ENCODE results near the gene EXOC5.
"Not testable (repeated sequence)": the region's sequence is repeated elsewhere in the genome, so short reads cannot be mapped to it uniquely, and the experiment has no call there.

EXOC5 gene

GRCh38 chr14:57275023-57275664, 6.4 kb upstream of the EXOC5 start:
- DNase-seq (ENCODE audit: extremely low read depth, low read depth): no peak
- TF ChIP-seq, protein P1, sequence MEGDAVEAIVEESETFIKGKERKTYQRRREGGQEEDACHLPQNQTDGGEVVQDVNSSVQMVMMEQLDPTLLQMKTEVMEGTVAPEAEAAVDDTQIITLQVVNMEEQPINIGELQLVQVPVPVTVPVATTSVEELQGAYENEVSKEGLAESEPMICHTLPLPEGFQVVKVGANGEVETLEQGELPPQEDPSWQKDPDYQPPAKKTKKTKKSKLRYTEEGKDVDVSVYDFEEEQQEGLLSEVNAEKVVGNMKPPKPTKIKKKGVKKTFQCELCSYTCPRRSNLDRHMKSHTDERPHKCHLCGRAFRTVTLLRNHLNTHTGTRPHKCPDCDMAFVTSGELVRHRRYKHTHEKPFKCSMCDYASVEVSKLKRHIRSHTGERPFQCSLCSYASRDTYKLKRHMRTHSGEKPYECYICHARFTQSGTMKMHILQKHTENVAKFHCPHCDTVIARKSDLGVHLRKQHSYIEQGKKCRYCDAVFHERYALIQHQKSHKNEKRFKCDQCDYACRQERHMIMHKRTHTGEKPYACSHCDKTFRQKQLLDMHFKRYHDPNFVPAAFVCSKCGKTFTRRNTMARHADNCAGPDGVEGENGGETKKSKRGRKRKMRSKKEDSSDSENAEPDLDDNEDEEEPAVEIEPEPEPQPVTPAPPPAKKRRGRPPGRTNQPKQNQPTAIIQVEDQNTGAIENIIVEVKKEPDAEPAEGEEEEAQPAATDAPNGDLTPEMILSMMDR (IDR thresholded peaks at IDR 0.05; ENCODE audit: low read depth, low read length): no peak

DNA sequence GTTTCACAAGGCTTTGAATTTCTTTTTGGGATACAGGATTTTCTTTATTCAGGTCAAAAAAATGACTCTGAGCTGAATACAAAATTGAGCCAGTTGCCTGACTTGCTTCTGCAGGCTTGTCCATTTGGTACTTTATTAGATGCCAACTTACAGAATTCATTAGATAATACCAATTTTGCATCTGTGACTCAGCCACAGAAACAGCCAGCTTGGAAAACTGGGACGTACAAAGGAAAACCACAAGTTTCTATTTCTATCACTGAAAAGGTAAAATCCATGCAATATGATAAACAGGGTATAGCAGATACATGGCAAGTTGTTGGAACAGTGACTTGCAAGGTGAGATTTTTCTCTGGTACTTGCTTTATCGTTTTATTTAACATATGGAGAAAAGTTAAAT, 5.8 kb upstream of the EXOC5 start:
- no peak for DNase-seq (ENCODE audit: extremely low read depth, low read depth)
- TF ChIP-seq, protein P1 (IDR thresholded peaks at IDR 0.05; ENCODE audit: low read depth, low read length): no peak

DNA sequence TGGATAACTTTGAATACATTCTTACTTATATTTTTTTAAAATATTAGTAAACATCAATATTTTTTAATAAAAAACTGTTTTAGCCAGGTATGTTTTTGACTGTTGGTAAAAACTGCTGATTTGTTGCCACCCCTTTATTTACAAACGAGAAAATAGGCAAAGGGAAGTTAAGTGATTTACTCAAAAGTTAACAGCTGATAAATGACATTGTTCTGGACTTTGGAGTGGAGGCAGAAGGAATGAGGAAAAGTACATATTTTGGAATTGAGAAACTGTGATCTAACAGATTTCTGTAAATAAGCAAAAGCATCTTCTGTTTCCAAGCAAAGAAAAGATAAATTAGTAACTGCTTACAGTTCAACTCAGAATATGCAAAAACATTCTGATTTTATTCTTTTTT, 4.5 kb upstream of the EXOC5 start:
- DNase-seq (ENCODE audit: extremely low read depth, low read depth): no peak
- TF ChIP-seq, protein P1 (IDR thresholded peaks at IDR 0.05; ENCODE audit: low read depth, low read length): no peak

DNA sequence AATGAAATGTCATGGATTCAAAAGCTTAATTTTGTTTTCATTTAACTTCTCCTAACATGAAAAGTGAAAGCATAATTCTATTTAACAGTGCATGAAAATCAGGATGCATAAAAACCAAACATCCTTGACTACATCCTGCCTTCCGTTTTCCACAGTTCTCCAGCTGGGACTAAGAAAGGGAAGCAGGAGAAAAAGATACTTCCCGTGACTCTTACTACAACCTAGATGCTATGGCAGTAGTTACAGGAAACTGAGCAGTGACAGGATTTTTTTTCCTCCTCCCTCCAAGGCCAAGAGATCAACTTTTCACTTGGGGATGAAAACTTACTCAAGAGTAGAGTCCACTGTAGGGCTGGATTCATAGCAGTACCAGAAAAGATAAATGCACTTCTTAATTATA, 2.6 kb downstream of the EXOC5 start:
- TF ChIP-seq, protein P1 (IDR thresholded peaks at IDR 0.05; ENCODE audit: low read depth, low read length): no peak
- DNase-seq (ENCODE audit: extremely low read depth, low read depth): no peak

GRCh38 chr14:57262117-57262516, 6.6 kb downstream of the EXOC5 start:
- no peak for DNase-seq (ENCODE audit: extremely low read depth, low read depth)
- TF ChIP-seq, protein P1 (IDR thresholded peaks at IDR 0.05; ENCODE audit: low read depth, low read length): no peak

GRCh38 chr14:57261604-57262003, 7.1 kb downstream of the EXOC5 start:
- no peak for DNase-seq (ENCODE audit: extremely low read depth, low read depth)
- TF ChIP-seq, protein P1 (IDR thresholded peaks at IDR 0.05; ENCODE audit: low read depth, low read length): no peak

DNA sequence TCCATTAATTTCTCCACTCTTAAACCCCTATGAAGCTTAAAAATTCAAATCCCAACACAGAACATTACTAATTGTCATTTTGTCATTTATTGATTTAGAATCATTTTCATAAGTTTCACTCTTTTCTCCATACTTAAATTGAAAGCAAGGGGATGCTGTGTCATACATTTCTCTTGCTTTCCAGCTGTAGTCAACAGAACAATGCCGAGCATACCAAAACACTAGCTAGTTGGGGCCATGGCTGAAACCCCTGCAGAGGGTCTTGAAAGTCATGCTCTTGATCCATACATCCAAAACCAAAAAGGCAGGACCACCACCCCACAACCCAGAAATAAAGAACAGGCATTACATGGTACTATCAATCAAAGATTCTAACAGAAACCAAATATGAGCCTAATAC, 9.0 kb downstream of the EXOC5 start:
- DNase-seq (ENCODE audit: extremely low read depth, low read depth): no peak
- TF ChIP-seq, protein P1 (IDR thresholded peaks at IDR 0.05; ENCODE audit: low read depth, low read length): no peak

DNA sequence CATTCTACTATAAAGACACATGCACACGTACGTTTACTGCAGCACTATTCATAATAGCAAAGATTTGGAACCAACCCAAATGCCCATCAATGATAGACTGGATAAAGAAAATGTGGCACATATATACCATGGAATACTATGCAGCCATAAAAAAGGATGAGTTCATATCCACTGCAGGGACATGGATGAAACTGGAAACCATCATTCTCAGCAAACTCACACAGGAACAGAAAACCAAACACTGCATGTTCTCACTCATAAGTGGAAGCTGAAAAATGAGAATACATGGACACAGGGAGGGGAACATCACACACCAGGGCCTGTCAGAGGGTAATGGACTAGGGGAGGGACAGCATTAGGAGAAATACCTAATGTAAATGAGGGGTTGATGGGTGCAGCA, 10.5 kb downstream of the EXOC5 start:
- DNase-seq (ENCODE audit: extremely low read depth, low read depth): not testable (repeated sequence)
